AML-193 (cell line): Measurements from ENCODE around the gene MUC20.
"Not testable (repeated sequence)": the region's sequence is repeated elsewhere in the genome, so short reads cannot be mapped to it uniquely, and the experiment has no call there.

Source experiments
- DNase-seq, 2 experiments: peaks; one replicate each; lab custom pipeline; 2025; lab: John Stamatoyannopoulos, UW

MUC20 gene, protein sequence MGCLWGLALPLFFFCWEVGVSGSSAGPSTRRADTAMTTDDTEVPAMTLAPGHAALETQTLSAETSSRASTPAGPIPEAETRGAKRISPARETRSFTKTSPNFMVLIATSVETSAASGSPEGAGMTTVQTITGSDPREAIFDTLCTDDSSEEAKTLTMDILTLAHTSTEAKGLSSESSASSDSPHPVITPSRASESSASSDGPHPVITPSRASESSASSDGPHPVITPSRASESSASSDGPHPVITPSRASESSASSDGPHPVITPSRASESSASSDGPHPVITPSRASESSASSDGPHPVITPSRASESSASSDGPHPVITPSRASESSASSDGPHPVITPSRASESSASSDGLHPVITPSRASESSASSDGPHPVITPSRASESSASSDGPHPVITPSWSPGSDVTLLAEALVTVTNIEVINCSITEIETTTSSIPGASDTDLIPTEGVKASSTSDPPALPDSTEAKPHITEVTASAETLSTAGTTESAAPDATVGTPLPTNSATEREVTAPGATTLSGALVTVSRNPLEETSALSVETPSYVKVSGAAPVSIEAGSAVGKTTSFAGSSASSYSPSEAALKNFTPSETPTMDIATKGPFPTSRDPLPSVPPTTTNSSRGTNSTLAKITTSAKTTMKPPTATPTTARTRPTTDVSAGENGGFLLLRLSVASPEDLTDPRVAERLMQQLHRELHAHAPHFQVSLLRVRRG

DNA sequence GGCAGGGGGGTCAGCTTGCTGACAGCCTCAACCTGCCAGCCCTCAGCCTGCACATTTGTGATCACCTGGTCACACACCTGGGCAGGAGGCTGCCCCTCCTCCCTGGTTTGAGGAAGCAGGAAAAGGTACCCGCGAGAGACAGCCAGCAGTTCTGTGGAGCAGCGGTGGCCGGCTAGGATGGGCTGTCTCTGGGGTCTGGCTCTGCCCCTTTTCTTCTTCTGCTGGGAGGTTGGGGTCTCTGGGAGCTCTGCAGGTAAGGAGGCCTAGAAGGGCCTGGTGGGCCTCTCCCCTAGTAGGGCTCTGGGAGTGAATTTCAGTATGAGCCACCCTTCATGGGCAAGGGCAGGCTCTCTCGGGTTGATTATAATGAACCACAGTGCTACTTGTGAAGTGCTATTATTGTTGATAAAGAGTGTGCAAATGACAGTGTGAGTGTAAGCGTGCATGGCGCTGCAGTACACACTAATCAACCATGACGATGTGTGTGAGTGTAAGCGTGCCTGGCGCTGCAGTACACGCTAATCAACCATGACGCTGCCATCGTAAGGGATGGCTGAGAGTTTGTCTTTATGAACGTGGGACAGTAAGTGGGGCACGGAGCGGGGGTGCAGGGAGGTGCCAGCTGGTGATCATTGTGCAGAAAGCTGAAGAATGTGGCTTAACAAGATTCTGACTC lies at the start of gene MUC20:
TSS of gene MUC20 (plus strand) at position 148 of the 676 bp plus-strand sequence. CDS start at position 178, 30 bp downstream.
- DNase-seq, result not testable (repeated sequence)

DNA sequence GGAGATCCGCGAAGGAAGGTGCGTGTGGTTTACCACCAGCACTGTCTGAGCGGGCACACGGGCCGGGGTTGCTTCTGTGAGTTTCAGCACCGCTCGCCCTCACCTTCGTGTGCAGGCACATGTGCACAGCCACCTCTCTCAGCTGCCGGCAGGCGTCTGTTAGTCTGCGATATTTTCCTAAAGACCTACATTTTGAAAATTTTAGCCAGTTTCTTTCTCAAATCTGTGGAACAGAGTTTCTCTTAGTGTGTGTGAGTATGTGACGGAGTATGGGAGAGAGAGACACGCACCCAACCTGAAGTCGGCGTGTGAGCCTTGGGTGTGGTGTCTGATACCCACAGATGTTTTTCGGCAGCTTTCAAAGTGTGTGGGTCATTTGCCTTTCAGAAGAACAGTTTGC lies 49.5 kb upstream of the MUC20 start:
- not testable (repeated sequence) for DNase-seq

DNA sequence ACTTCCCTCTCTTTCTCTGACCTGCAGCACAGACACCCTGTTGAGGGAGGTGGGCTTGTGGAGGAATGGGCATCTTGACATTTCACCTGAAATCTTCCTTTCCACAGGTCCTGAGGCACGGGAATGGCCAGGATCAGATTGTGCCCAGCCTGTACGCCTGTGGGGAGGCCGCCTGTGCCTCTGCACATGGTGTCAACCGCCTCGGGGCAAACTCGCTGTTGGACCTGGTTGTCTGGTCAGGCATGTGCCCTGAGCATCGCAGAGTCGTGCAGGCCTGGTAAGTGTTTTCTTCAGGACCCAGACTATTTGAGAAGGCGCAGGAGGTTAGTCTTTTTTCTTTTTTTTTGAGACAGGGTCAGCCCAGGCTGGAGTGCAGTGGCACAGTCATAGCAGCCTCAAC lies 47.1 kb upstream of the MUC20 start:
- DNase-seq, result not testable (repeated sequence)

DNA sequence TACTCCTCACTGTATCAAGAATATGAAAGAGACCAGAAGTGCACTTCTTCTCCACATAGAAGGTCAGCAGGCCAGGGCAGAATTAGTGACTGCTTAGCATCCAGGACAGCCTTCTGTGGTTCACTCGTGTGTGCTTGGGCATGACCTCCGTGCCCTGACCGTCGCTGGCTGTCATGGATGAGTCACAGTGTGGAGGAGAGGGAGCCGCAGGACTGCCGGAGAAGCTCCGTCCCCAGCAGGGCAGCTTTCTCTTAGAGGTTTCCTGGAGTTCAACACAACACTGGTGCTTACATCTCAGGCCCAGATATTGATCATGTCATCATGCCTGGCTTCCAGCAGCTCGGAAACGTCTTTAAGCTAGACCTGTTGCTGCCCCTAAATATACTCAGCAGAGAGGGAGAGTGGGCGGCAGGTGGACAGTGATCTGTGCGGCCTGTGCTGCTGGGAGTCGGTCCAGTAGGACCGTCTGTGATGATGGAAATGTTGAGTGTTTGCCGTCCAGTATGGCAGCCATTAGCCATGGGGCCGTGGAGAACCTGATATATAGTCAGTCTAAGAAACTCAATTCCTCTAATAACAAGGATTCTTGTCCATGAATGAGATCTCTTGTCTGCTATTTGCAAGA lies 42.3 kb upstream of the MUC20 start:
- DNase-seq, result not testable (repeated sequence)

DNA sequence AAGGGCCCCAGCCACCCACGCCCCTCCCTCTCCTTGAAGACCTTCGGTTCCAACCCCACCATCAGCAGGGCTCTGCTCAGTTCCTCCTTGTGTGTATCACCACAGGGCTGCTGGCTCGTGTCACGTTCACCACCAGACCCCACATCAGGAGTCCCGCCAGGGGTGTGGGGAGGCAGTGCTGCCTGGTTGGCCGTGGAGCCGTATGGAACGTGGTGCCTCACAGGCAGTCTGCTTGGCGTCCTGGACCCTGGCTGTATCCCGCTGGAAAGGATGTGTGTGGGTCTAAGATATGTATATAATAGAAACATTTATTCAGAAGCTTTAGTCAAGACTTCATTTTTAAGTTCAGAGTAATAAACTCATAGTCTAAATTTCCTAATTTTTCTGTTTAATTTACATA lies 40.1 kb upstream of the MUC20 start:
- DNase-seq, result not testable (repeated sequence)

DNA sequence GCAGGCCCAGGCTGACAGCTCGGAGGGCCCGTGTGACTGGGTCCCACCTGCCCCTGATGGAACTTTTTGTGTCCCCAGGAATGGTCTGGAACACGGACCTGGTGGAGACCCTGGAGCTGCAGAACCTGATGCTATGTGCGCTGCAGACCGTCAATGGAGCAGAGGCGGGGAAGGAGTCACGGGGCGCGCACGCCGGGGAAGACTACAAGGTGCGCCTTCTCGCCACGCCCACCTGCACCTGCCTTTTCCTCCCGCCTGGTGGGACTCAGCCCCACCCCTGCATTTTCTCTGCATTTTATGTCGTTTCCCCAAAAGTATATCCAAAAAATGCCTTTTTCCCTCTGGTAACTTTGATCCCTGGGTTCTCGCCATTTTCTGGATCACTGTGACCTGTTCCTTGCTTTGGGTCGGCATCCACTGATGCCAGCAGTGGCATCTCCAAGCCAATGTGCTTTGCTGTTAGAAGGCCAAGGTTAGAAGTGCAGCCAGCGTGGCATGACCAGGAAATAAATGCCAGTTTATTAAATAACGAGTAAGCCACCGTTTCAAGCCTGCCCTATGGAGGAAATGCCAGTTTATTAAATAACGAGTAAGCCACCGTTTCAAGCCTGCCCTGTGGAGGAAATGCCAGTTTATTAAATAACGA lies 39.2 kb upstream of the MUC20 start:
- DNase-seq, result not testable (repeated sequence)

DNA sequence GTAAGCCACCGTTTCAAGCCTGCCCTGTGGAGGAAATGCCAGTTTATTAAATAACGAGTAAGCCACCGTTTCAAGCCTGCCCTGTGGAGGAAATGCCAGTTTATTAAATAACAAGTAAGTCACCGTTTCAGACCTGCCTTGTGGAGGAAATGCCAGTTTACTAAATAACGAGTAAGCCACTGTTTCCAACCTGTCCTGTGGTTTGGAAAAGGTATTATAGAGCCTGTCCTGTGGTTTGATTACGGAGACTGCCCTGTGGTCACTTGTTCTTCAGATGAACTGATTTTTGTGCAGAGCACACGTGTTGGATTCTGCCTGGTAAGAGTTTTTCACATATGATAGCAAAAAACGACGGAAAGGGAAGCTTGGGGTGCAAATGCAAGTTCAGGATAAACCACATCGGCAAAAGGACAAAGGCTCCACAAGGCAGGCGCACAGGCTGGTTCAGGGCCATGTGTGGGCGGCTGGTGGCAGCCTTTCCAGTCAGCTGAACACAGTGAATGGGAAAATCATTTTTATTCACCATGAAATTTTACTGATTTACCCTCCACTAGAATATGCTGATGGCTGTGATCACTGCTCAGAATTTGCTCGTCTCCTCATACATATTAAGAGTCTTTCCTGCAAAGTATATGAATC lies 38.6 kb upstream of the MUC20 start:
- DNase-seq, result not testable (repeated sequence)

DNA sequence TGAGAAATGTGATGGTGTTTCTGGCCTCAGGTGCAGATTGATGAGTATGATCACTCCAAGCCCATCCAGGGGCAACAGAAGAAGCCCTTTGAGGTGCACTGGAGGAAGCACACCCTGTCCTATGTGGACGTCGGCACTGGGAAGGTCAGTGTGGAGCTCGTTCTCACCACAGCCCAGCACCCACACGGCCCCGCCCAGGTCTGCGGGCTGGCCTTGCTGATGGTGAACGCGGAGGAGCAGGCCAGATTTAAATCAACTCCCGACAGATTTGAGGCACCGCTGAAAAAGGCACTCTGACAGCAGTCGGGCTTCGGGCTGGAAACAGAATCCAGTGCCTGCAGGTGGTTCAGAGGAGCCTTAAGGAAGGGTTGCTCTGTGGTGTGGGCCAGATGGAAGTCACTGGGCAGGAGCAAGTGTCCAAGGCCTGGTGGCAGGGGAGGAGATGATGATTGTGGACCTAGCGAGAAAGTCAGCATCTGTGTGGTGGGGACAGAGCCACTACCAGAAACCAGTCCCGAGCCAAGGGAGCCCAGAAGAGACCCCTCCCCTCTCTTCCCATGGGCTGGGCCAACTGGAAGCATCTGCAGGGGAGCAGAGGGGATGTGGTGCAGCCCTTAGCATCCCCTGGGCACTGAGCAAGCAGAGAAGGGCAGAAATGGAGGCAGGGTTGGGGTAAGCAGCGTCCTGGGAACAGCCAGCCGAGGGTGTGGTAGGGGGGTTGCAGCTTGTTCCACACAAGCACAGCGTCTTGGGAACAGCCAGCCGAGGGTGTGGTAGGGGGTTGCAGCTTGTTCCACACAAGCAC lies 36.9 kb upstream of the MUC20 start:
- not testable (repeated sequence) for DNase-seq

DNA sequence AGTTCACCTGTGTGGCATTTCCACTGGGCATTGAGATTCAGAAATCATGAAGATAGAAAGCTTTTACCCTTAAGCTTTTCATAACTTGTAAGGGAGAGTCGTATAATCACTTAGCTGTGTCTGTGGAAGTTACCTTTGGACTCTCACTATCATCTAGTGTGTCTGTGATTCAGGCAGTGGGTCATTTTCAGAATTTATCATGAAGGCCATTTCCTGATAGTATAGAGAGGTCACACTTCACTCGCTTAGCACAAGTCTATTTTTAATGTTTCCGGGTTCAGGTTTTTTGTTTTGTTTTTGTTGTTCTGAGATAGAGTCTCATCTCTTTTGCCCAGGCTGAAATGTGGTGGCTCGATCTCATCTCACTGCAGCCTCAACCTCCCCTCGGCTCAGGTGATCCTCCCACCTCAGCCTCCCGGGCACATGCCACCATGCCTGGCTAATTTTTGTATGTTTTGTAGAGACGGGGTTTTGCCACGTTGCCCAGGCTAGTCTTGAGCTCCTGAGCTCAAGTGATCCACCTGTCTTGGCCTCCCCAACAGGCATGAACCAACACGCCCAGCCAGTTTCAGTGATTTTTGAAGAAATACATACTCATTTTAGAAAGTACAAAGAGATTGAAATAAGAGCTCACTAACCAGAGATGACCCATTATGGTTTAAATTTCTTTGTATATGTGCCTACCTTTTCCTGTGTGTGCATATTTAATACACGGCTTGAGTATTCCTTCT lies 36.1 kb upstream of the MUC20 start:
- not testable (repeated sequence) for DNase-seq

DNA sequence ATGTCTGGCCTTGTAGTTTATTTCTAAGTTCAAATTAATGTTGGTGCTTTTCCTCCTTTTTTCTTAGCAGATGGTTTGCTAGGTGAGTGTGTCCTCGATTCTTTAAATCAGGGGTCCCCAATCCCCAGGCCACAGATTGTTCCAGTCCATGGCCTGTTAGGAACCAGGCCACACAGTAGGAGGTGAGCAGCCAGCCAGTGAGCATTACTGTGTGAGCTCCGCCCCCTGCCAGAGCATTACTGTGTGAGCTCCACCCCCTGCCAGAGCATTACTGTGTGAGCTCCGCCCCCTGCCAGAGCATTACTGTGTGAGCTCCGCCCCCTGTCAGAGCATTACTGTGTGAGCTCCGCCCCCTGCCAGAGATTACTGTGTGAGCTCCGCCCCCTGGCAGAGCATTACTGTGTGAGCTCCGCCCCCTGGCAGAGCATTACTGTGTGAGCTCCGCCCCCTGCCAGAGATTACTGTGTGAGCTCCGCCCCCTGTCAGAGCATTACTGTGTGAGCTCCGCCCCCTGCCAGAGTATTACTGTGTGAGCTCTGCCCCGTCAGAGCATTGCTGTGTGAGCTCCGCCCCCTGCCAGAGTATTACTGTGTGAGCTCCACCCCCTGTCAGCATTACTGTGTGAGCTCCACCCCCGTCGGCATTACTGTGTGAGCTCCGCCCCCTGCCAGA lies 34.1 kb upstream of the MUC20 start:
- not testable (repeated sequence) for DNase-seq

DNA sequence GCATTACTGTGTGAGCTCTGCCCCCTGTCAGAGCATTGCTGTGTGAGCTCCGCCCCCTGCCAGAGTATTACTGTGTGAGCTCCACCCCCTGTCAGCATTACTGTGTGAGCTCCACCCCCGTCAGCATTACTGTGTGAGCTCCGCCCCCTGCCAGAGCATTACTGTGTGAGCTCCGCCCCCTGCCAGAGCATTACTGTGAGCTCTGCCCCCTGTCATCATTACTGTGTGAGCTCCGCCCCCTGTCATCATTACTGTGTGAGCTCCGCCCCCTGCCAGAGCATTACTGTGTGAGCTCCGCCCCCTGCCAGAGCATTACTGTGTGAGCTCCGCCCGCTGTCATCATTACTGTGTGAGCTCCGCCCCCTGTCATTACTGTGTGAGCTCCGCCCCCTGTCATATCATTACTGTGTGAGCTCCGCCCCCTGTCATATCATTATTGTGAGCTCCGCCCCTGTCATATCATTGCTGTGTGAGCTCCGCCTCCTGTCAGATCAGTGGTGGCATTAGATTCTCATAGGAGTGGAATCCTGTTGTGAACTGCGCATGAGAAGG lies 33.5 kb upstream of the MUC20 start:
- DNase-seq, result not testable (repeated sequence)

DNA sequence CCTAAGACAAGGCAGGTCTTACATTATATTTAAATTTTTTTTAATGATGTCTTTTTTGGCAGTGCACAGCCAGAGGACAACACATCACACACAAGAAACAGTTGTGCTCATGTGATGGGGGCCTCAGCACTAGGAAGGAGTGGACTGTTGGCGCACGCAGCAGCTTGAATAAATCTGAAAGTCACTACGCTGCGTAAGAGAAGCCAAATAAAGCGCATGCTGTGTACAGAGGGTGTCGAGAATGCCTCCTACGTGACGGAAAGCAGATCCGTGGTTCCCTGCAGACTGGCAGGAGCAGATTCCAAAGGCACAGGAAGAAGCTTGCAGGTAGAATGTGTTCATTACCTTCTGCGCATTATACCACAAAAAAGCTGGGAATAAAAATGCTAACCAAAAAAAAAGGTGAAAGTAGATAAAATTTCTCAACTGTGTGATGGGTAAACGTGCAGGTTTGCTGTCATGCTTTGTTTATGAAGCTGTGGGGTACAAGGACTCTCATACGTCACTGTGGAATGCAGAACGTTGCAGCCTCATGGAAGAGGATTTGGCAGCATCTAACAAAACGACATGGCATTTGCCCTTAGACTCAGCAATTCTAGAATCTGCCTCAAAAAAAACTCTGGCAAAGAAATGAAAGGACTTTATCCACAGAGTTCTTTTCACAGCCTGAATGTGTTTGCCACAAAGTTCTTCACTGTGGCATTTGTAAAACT lies 32.2 kb upstream of the MUC20 start:
- not testable (repeated sequence) for DNase-seq

DNA sequence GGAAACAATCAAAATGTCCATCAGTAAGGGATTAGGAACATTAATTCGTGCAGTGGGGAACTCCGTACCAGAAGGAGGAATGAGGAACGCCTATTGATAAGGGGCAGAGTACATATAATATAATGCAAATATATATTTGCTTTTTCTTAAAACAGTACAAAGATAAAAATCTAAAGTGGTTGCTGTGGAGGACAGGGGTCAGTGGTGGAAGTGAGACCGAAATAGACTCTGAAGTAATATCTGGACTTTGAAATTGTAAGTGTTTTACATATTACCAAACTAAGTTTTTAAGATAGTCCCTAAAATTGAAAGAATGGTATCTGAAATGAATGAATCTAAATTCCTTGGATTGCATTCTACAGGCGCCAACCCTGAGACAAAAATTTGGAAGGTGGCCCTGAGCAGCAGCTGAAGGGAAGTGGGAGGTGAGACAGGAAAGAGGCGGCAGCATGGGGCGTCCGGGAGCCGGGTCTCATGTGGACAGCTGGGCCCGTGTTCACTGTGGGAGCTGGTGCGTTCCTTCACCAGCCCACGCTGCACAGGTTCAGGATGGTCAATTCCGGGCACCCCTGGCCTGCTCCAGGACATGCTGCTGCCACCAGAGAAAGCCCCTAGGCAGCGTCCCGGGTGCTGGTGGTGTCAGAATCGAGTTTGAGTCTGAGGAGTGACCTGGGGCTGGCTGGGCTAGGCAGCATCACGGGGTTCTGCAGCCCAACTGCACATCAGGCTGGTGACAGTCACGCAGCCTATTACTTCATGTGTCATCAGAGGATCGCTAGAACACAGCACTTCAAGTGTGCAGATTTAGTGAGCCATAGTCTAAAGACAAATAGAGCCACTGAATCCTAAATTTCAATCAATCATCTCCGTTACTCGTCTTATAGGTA lies 31.4 kb upstream of the MUC20 start:
- not testable (repeated sequence) for DNase-seq

DNA sequence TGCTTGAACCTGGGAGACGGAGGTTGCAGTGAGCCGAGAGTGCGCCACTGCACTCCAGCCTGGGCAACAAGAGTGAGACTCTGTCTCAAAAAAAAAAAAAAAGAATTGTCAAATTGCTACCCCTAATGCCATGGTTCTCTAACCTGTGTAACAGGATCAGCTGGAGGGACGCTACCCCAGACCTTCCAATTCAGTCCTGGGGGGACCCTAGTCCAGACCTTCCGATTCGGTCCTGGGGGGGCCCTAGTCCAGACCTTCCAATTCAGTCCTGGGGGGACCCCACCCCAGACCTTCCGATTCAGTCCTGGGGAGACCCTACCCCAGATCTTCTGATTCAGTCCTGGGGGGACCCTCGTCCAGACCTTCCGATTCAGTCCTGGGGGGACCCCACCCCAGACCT lies 29.8 kb upstream of the MUC20 start:
- DNase-seq, result no peak

DNA sequence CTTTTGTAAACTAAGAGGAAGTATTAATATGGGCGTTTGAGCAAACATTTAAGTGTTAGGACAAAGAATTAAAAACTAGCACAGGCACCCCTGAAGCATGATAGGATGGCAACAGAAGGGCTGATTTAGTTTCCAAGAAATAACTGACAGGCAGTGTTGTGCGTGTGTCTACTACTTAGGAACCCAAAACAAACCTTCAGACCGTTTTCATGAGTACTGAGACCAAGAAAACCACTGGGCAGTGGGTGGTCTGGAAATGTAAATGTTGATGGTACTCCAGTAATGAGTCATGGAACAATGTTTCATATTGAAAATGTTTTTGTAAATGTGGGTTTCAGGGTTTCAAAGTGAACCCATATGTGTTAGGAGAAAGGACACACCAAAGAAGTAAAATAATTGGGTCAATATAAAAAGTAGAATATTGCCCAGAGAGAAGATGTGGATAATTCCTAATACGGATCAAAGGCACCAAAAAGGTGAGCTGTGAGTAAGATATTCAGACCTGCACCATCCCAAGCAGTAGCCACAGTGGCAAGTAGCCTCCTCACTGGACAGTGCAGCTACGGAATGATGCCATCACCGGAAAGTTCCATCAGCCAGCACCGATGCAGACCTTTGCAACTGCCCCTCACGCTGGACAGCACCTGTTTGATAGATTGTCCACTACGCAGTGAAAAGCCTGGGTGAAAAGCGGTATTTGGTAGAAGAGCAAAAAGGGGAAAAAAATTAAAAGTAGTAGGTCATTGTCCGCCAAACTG lies 29.0 kb upstream of the MUC20 start:
- DNase-seq, result not testable (repeated sequence)

DNA sequence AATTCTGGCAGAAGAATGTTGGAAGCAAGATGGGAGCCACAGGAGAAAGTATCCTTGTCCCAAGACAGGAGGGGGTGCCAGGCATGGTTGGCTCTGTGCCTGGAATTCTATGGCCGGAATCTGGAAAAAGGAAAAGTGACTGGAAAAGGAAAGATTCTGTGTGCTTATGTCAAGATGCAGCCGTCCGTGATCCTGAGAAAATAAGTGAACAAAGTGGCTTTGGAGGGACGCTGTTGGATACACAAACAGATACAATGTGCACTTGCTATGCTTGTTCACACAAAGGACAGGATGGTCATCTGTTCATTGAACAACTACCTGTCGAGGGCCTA lies 28.5 kb upstream of the MUC20 start:
- DNase-seq, result no peak
